SK-N-MC (cell line): ENCODE results near the gene PES1.

Experiments
- EZH2 ChIP-seq: fragments of 200-600 bp; sonication (generic); IDR thresholded peaks from one replicate; pipeline ENCODE4 v1.6.1; 2017; ENCODE audit warnings: antibody characterized with exemption
- POLR2AphosphoS5 ChIP-seq: IDR thresholded peaks from 2 replicates; pipeline ENCODE4 v1.6.1; 2012; ENCODE audit warnings: mild to moderate bottlenecking, low read depth, low read length, borderline replicate concordance

DNA sequence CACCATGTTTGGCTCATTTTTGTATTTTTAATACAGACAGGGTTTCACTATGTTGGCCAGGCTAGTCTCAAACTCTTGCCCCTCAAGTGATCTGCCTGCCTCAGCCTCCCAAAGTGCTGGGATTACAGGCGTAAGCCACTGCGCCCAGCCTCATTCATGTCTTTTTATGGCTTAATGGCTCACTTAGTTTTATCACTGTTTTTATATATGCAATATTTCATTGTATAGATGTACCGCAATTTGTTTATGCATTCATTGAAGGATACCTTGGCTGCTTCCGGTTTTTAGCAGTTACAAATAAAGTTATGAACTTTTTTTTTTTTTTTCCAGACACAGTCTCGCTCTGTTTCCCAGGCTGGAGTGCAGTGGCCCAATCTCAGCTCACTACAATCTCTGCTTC is 9.8 kb upstream of the PES1 start:
- TF ChIP-seq POLR2AphosphoS5 (no peak), EZH2 (no peak)
